Stromal cell of bone marrow (primary cell): ENCODE data around the gene TTC39A.
"Not testable (repeated sequence)": the region's sequence is repeated elsewhere in the genome, so short reads cannot be mapped to it uniquely, and the experiment has no call there.

Source experiments
- DNase-seq: peaks from one replicate; pipeline ENCODE4 v3.0.0-alpha.2; 2012; ENCODE audit warnings: low read depth

The TTC39A gene

DNA sequence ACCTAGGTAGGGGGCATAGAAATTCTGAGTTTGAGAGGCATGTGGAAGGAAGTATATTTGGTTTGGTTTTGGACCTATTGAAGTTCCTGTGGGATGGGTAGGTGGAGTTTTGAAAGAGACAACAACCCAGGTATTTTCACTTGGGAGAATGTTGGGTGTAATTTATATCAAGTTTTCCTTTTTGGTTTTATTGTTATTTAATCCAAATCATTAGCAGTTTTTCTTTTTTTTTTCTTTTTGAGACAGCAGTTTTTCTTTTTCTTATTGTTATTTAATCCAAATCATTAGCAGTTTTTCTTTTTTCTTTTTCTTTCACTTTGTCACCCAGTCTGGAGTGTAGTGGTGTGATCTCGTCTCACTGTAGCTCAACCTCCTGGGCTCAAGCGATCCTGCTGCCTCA is 64.2 kb downstream of the TTC39A start:
- DNase-seq, result no peak

DNA sequence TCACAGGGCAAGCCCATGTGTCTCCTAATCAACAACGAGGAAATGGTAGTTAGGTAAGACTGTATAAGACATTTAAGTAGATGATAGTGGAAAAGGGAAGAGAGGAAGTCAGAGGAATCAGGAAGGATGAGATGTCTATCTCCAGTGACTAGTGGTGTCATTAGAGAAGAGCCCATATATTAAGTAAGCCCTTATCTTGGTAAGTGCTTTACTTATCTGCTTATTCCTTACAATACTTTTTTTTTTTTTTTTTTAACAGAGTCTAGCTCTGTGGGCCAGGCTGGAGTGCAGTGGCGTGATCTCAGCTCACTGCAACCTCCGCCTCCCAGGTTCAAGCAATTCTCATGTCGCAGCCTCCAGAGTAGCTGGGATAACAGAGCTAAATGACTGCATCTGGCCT is 64.7 kb downstream of the TTC39A start:
- no peak for DNase-seq

DNA sequence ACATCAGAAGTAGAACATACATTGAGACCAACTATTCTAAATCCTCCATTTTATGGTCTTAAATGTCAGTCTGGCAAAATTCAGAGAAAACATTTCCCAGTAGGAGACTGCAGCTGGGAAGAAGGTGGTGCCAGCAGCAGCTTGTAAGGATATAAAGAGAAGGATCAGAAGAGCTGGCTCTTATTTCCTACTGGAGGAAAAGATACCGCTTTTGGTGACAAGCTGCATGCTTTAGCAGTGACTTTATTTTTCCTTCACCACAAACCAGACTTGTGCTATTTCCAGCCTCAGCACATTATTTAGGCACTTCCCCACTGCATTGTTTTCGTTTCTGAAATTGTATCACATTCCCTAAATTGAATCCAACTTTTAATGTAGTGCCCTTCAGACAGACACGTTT is 65.9 kb downstream of the TTC39A start:
- peak; percentile 90 for DNase-seq

DNA sequence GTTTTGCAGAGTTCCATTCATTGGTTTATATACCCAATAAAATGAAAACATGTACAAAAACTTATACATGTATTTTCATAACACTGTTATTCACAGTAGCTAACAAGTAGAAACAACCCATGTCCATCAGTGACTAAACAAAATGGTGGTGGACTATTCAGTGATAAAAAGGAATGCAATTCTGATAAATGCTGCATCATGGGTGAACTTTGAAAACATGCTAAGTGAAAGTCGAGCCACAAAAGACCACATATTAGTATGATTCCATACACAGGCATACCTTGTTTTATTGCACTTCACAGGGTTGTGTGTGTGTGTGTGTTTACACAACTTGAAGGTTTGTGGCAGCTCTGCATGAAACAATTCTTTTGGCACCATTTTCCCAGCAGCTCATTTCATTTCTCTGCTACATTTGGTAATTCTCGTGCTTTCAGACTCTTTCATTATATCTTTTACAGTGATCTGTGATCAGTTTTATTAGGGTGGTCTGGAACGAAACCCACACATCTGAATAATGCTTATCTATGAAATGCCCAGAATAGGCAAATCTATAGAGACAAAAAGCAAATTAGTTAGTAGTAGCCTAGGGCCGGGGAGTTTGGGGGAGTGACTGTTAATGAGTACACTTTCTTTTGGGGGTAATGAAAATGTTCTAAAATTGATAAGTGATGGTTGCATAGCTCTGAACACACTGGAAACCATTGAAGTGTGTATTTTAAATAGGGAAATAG is 67.0 kb downstream of the TTC39A start:
- no peak for DNase-seq

DNA sequence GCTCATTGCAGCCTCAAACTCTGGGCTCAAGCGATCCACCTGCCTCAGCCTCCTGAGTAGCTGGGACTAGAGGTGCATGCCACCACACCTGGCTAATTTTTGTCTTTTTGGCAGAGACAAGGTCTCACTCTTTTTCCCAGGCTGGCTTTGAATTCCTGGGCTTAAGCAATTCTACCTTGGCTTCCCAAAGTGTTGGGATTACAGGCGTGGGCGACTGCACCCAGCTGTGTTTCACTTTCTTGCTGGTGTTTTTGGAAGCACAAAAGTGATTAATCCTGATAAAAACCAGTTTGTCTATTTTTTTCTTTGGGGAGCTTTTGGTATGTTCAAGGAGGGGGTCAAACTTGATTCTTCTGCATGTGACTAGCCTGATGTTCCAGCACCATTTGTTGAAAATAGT is 75.0 kb downstream of the TTC39A start:
- DNase-seq, result no peak

DNA sequence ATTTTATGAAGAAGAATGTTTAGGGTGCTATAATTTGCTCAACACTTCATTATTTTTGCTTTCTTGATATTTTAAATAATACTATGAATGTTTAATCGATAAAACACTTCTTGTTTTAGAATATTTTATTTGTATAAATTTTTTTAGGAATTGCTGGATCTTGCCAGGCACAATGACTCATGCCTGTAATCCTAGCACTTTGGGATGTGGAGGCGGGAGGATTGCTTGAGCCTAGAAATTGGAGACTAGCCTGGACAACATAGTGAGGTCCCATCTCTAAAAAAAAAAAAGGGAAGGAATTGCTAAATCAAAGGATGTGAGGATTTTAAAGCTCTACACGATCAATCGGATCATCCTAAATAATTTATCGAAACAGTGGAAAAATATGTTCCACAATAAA is 76.7 kb downstream of the TTC39A start:
- no peak for DNase-seq

DNA sequence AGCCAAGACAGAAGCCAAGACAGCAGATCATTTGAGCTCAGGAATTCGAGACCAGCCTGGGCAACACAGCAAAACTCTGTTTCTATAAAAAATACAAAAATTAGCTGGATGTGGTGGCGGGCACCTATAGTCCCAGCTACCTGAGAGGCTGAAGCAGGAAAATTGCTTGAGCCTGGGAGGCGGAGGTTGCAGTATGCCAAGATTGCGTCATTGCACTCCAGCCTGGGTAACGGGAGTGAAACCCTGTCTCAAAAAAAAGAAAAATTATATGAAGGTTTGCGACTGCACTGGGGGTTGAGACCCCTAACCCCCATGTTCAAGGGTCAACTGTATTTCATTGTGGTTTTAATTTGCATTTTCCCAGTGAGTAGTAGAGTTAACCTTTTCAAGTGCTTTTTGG is 78.0 kb downstream of the TTC39A start:
- no peak for DNase-seq

DNA sequence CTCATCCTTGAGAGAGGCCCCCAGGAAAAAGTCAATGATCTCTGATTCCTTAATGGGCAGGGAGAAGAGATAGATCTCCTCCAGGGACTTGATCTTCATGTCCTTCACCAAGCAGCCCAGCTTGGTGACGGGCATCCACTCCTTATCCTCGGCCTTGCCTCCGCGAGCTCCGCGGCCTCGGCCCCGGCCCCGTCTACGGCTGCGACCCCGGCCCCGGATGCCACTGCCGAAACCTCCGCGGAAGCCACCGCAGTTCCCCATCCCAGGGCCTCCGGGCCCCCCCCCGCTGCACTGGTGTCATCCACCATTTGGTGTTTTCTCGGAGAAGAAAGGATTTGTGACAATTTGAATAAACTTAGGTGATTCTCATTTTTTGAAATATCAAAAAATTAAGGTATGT is 79.2 kb downstream of the TTC39A start:
- not testable (repeated sequence) for DNase-seq

DNA sequence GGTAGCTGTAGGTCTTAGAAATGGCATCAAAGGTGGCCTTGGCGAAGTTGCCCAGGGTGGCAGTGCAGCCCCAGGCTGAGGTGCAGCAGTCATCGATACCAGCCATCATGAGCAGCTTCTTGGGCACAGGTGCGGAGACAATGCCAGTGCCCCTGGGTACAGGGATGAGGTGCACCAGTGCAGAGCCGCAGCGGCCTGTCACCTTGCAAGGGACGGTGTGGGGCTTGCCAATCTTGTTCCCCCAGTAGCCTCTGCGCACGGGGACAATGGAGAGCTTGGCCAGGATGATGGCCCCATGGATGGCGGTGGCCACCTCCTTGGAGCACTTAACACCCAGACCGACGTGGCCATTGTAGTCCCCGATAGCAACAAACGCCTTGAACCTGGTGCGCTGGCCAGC is 79.6 kb downstream of the TTC39A start:
- not testable (repeated sequence) for DNase-seq

DNA sequence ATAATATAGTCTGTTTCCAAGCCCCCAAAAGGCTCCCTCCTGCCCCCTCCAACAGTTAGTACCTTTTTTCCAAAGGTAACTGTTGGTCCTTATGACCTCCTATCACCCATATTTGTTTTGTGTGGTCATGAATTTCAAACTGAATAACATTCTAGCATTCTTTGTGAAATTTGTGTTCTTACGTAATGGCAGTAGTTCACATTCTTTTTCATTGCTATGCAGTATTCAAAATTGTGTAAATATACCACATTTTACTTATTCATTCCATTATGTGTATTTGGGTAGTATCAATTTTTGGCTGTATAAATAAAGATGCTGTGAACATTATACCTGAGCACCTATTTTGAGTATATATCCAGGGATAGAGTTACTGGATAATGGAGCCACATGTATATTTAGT is 80.9 kb downstream of the TTC39A start:
- no peak for DNase-seq

DNA sequence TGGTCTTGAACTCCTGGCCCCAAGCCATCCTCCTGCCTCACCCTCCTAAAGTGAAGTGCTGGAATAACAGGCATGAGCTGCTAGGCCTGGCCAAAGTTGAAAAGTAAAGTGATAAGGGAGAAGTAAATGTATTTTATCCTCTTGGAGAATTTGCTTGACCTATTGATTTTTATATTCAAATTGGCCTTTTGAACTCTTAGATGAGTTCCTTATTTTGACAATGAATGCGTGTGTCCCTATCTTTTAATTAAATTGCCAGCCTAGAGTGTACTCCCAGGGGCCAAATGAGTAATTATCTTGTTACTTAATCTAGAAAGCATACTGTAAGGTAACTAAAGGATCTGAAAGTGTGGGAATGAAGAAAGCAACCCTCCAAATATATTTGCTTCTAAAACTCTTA is 82.9 kb downstream of the TTC39A start:
- no peak for DNase-seq

DNA sequence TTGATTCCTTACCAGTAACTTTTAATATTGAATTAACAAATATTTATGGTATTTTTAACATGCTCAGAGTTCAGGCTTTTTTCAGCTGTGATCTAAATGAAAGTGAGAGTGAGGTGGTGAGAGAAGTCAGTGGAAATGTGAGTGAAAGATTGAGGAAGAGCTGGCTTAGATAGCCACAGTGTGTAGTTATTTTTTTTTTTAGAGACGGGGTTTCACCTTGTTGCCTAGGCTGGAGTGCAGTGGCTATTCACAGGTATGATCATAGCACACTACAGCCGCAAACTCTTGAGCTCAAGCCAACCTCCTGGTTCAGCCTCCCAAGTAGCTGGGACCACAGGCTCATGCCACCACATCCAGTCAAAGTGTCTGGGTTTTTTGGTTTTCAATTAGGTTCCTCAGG is 83.3 kb downstream of the TTC39A start:
- DNase-seq, result no peak

DNA sequence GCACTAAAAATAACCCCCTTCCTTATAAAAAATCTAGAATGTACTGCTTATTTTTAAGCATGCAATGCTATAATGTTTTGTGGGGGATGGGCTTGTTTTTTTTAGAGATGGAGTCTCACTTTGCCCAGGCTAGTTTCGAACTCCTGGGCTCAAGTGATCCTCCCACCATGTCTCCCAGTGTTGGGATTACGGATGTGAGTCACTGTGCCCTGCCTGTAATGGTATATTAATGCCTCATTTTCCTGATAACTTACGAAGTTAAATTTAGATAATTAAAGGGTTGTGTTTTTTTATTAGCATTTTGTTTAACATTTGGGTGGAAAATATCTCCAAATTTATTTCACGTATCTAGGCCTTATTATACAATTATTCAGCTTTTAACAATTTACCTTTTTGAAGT is 87.8 kb downstream of the TTC39A start:
- no peak for DNase-seq

DNA sequence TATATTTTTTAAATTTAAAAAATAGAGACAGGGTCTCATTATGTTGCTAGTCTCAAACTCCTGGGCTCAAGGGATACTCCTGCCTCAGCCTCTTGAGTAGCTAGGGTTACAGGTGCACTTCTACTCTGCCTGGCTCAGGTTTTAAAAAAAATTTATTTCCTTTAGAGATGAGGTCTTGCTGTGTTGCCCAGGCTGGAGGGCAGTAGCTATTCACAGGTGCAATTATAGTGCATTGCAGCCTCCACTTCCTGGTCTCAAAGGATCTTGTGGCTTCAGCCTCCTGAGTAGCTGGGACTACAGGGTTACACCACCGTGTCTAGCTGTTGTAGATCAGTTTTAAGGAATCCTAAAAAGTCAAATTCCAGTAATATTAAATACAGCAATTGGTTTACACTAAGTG is 89.2 kb downstream of the TTC39A start:
- DNase-seq, result no peak

DNA sequence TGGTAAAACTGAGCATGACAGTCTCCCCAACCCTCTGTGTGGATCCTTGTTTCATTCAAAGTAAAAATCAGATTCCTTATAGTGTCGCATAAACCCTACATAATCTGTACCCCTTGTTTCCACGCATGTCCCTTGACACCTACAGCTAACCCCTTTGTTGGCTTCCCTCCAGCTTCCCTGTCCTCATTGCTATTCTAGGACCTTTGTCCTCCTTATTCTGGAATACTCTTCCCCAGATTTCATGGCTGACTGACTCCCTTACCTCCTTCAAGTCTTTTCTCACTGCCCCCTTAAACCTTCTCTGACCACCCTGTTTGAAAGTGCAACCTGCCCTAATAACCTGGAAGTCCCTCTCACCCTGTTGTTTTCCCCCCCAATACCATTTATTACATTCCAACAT is 90.3 kb downstream of the TTC39A start:
- no peak for DNase-seq

DNA sequence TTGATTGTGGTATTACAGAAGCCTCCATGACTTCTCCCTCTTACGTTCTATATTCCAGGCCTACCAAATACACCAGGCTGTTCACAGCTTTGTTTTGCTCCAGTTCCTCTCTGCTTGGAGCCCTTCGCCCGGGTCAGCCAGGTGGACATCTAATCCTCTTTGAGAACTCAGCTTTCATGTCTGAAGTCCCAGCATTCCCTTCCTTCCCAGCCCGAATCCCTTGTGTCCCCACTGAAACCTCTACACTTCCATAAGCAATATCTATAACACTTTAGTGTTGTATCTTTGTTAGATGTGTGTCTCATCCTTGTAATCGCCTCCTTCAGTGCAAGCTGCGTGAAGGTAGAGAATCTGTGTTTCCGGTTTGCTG is 92.3 kb downstream of the TTC39A start:
- no peak for DNase-seq

DNA sequence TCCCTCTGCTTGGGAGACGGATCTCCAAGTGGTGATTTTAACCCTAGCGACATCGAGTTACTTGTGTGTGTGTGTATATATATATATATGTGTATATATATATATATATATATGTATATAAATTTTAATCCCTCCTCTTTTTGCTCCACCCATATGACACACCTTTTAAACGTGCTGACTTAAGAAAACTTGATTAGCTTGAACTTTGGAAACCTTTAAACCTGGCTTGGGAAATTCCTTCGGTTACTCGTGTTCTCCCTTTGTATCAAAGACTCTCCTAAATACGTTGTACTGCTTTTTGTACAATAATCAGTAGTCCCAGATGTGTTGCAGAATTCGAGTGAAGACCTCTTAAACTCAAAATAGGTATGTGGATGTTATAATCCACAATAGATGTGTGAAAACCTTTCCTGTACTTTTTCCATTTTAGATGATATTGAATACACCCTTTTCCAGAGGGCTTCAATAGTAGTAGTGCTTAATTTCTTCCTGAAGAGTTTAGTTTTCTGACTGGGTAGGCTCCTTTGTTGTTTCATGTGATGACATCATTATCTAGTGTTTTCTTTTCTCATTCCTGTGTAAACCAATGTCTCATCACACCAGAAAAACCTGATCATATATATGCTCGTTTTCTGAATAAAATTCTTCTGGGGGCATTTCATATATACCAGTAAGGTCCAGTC is 92.9 kb downstream of the TTC39A start:
- no peak for DNase-seq
